Forelimb muscle (tissue), 1 donor: ENCODE results near the gene ELN. TPM values are rescaled to one million over a fixed set of nuclear protein-coding genes. Genes with fewer than 3 reads are reported as not detected.

ENCODE experiments used
- DNase-seq: peaks from one replicate; pipeline ENCODE4 v3.0.0-alpha.2; 2013; ENCODE audit warnings: low read depth
- polyA plus RNA-seq: library from polyadenylated mRNA; unstranded; fragments of 120-200 nt; gene quantifications from one replicate; pipeline ENCODE4 v1.2.1, GENCODE V29; 2013; ENCODE audit not compliant: insufficient read length

ELN gene
- polyA plus RNA-seq, 1 donor: 91.6 TPM

- DNase-seq: no peak
Observed at GRCh38 chr7:74023092-74023536, 4.9 kb upstream of the ELN start.

- DNase-seq: no peak
Observed at GRCh38 chr7:74023786-74024185, 4.2 kb upstream of the ELN start.

GRCh38 chr7:74025146-74025545 is 2.8 kb upstream of the ELN start:
- no peak for DNase-seq

GRCh38 chr7:74025730-74026129 is 2.2 kb upstream of the ELN start:
- no peak for DNase-seq

GRCh38 chr7:74026406-74026902 is 1.5 kb upstream of the ELN start:
- DNase-seq: no peak

- peak; percentile 32 for DNase-seq
Observed at GRCh38 chr7:74026903-74027682, 880 bp upstream of the ELN start.

GRCh38 chr7:74028321-74028838 is 407 bp downstream of the ELN start:
- no peak for DNase-seq

GRCh38 chr7:74029089-74029785 is 1.3 kb downstream of the ELN start:
- DNase-seq: no peak

GRCh38 chr7:74029991-74030415 is 2.0 kb downstream of the ELN start:
- no peak for DNase-seq

GRCh38 chr7:74030861-74031260 is 2.9 kb downstream of the ELN start:
- DNase-seq: no peak

- no peak for DNase-seq
Observed at GRCh38 chr7:74031403-74032190, 3.6 kb downstream of the ELN start.

- no peak for DNase-seq
Observed at GRCh38 chr7:74032191-74032490, 4.2 kb downstream of the ELN start.

- no peak for DNase-seq
Observed at GRCh38 chr7:74032624-74033371, 4.8 kb downstream of the ELN start.

GRCh38 chr7:74033372-74034311 is 5.7 kb downstream of the ELN start:
- DNase-seq: peak; percentile 43

GRCh38 chr7:74037609-74038008 is 9.6 kb downstream of the ELN start:
- no peak for DNase-seq

GRCh38 chr7:74038194-74038961 is 10.4 kb downstream of the ELN start:
- DNase-seq: no peak

GRCh38 chr7:74039337-74039736 is 11.4 kb downstream of the ELN start:
- no peak for DNase-seq

GRCh38 chr7:74040101-74040790 is 12.3 kb downstream of the ELN start:
- DNase-seq: no peak
